Keratinocyte (primary cell): ENCODE measurements around the gene ST8SIA5. TPM values are rescaled to one million over a fixed set of nuclear protein-coding genes. Genes with fewer than 3 reads are reported as not detected.

Experiments used
- DNase-seq: peaks from one replicate; pipeline ENCODE4 v3.0.0-alpha.2; 2011; ENCODE audit warnings: low read depth, missing footprints, low spot score
- FAIRE-seq: peaks from 2 replicates; lab custom pipeline; 2011; peaks lifted over from hg19 to GRCh38; lab: Jason Lieb, UNC
- H2AFZ ChIP-seq: 2 replicates; pipeline ENCODE4 v1.6.0; 2012; ENCODE audit warnings: low read length, control low read depth, inconsistent platforms; ENCODE audit not compliant: control insufficient read depth
- H3K27ac ChIP-seq: 2 replicates; pipeline ENCODE4 v1.5.1; 2011; ENCODE audit warnings: low read length; ENCODE audit not compliant: control insufficient read depth, insufficient read depth
- H3K27me3 ChIP-seq: 3 replicates; pipeline ENCODE4 v1.6.0; 2011; ENCODE audit warnings: low read length; ENCODE audit not compliant: control insufficient read depth, insufficient read depth; ENCODE audit errors: extremely low read depth
- H3K36me3 ChIP-seq, 2 experiments: 2 replicates in 1 of 2; 3 replicates in 1 of 2; pipeline ENCODE4 v1.5.1; 2011; ENCODE audit warnings: low read length in 2 of 2, mild to moderate bottlenecking in 1 of 2; ENCODE audit not compliant: control insufficient read depth in 2 of 2, insufficient read depth in 2 of 2; ENCODE audit errors: extremely low read depth in 1 of 2
- H3K4me1 ChIP-seq: 3 replicates; pipeline ENCODE4 v1.5.1; 2011; ENCODE audit warnings: low read length; ENCODE audit not compliant: control insufficient read depth, insufficient read depth; ENCODE audit errors: extremely low read depth
- H3K4me2 ChIP-seq: 3 replicates; pipeline ENCODE4 v1.6.0; 2011; ENCODE audit warnings: low read depth, low read length; ENCODE audit not compliant: control insufficient read depth, insufficient read depth; ENCODE audit errors: extremely low read depth
- H3K4me3 ChIP-seq, 3 experiments: fragments of 200-600 bp in 1 of 3; sonication (generic) in 1 of 3; 2 replicates in 2 of 3; 3 replicates in 1 of 3; pipeline ENCODE4 v1.5.1; 2011 to 2016; ENCODE audit warnings: low read length in 3 of 3, mild to moderate bottlenecking in 3 of 3, control low read depth in 2 of 3, inconsistent platforms in 1 of 3, low read depth in 1 of 3, mixed read lengths in 1 of 3, mixed run types in 1 of 3, moderate library complexity in 1 of 3; ENCODE audit not compliant: control insufficient read depth in 2 of 3, insufficient read depth in 2 of 3; ENCODE audit errors: extremely low read depth in 1 of 3
- H3K79me2 ChIP-seq: 2 replicates; pipeline ENCODE4 v1.6.0; 2012; ENCODE audit warnings: low read length; ENCODE audit not compliant: control insufficient read depth, insufficient read depth
- H3K9ac ChIP-seq: 3 replicates; pipeline ENCODE4 v1.6.0; 2011; ENCODE audit warnings: low read length; ENCODE audit not compliant: control insufficient read depth, insufficient read depth; ENCODE audit errors: extremely low read depth
- H3K9me1 ChIP-seq: 3 replicates; pipeline ENCODE4 v1.6.0; 2011; ENCODE audit warnings: low read length; ENCODE audit not compliant: control insufficient read depth, insufficient read depth; ENCODE audit errors: extremely low read depth
- H3K9me3 ChIP-seq: 2 replicates; pipeline ENCODE4 v1.5.1; 2012; ENCODE audit warnings: low read depth, low read length; ENCODE audit not compliant: control insufficient read depth
- H4K20me1 ChIP-seq: 3 replicates; pipeline ENCODE4 v1.6.0; 2011; ENCODE audit warnings: low read length; ENCODE audit not compliant: control insufficient read depth, insufficient read depth; ENCODE audit errors: extremely low read depth
- CTCF ChIP-seq, 3 experiments: IDR thresholded peaks in 1 of 3; conservative IDR thresholded peaks in 1 of 3; optimal IDR thresholded peaks in 1 of 3; 2 replicates in 2 of 3; 3 replicates in 1 of 3; pipeline versions ENCODE3 to v1.5.1; 2011; ENCODE audit warnings: low read length in 3 of 3, mild to moderate bottlenecking in 3 of 3, moderate library complexity in 2 of 3, control low read depth in 1 of 3, inconsistent platforms in 1 of 3; ENCODE audit not compliant: insufficient read depth in 2 of 3; ENCODE audit errors: extremely low read depth in 1 of 3
- EZH2 ChIP-seq: IDR thresholded peaks from one replicate; pipeline ENCODE4 v1.6.1; 2012; ENCODE audit warnings: inconsistent platforms, mild to moderate bottlenecking, low read length, moderate library complexity
- dilution Hi-C: fragments of 300-500 bp; cut with MboI; formaldehyde crosslinking; loops from one replicate; pipeline ENCODE4 v1.7.0; 2020; ENCODE audit warnings: low sequenced_read_pairs; ENCODE audit not compliant: extremely low pct_ligation_motif_present
- polyA plus RNA-seq, 5 experiments: library from polyadenylated mRNA; depleted of rRNA in 3 of 5; stranded (reverse) in 3 of 5; stranded (forward) in 1 of 5; unstranded in 1 of 5; fragments of >200 nt; gene quantifications; 1 replicate in 1 of 5; 2 replicates in 3 of 5; 3 replicates in 1 of 5; pipeline versions ENCODE4 v1.2.1 to v1.2.3, GENCODE V29; 2011 to 2012; ENCODE audit warnings: missing spikeins in 2 of 5, low read depth in 1 of 5, low replicate concordance in 1 of 5

The ST8SIA5 gene
- polyA plus RNA-seq, 1 donor (not counting 4 experiments of a cell fraction or from before 2014, with no cell fraction given): under 0.01 TPM

DNA sequence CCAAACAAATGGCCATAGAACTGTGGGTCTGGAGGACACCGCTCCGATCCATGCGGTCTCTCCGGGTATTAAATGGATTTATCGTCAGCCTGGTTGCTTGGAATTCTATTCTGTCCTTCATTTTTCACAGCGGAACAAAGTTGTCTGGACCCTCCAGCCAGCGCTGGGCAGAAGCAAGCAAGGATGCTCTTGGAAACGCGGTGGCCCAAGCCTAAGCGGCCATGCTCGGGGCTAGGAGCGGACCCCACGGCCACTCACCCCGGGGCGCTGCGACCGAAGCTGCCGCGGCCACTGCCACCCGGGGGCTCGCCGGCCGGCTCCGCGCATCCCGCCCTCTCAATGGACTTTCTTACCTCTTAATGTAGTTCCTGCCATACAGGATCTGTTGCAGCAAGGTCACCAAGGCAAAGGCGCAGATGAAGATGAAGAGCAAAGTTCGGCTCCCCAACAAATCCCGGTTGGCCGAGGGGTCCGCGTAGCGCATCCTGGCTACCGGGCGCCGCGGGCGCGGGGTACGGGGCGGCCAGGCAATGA, 761 bp downstream of the ST8SIA5 start:
- no peak for DNase-seq
- Histone ChIP-seq H3K27ac (no peak overlapping the region), H2AFZ (no peak overlapping the region), H3K4me3 (no peak overlapping the region), H3K36me3 (no peaks in the 10 kb centered on the region), H3K79me2 (no peaks in the 10 kb centered on the region), H3K9ac (no peak overlapping the region), H3K4me2 (no peak overlapping the region), H3K9me3 (no peaks in the 10 kb centered on the region), H3K4me1 (no peaks in the 10 kb centered on the region), H3K9me1 (no peaks in the 10 kb centered on the region), H3K27me3 (peaks cover 72% of the 10 kb centered on the region), H4K20me1 (no peaks in the 10 kb centered on the region)
- peak; percentile 78 for TF ChIP-seq EZH2
- TF ChIP-seq CTCF (optimal IDR thresholded peaks at IDR 0.05 in 1 of 3, IDR thresholded peaks at IDR 0.05 in 1 of 3, conservative IDR thresholded peaks at IDR 0.05 in 1 of 3; ENCODE audit: extremely low read depth in 1 of 3, insufficient read depth in 2 of 3, low read length in 3 of 3): no peak
- dilution Hi-C loops: no loop called here
- FAIRE-seq: no peak

GRCh38 chr18:46755315-46756024, 1.4 kb downstream of the ST8SIA5 start:
- H3K9ac ChIP-seq: no peak overlapping the region
- H3K9me3 ChIP-seq: no peaks in the 10 kb centered on the region
- no peaks in the 10 kb centered on the region for H4K20me1 ChIP-seq
- DNase-seq: no peak
- H3K9me1 ChIP-seq: no peaks in the 10 kb centered on the region
- no peak overlapping the region for H2AFZ ChIP-seq
- no peaks in the 10 kb centered on the region for H3K79me2 ChIP-seq
- no peaks in the 10 kb centered on the region for H3K36me3 ChIP-seq
- H3K27ac ChIP-seq: no peak overlapping the region
- dilution Hi-C loops: no loop called here
- H3K4me3 ChIP-seq: no peak overlapping the region
- no peak for TF ChIP-seq EZH2
- TF ChIP-seq CTCF (optimal IDR thresholded peaks at IDR 0.05 in 1 of 3, IDR thresholded peaks at IDR 0.05 in 1 of 3, conservative IDR thresholded peaks at IDR 0.05 in 1 of 3; ENCODE audit: extremely low read depth in 1 of 3, insufficient read depth in 2 of 3, low read length in 3 of 3): no peak
- H3K4me1 ChIP-seq: no peaks in the 10 kb centered on the region
- H3K27me3 ChIP-seq: peaks cover 71% of the 10 kb centered on the region
- no peak for FAIRE-seq
- H3K4me2 ChIP-seq: no peak overlapping the region
